Ascending aorta (tissue), 2 donors: ENCODE results near the gene STT3B. TPM values are rescaled to one million over a fixed set of nuclear protein-coding genes. Genes with fewer than 3 reads are reported as not detected.

Source experiments
- DNase-seq, 2 donors: peaks; one replicate each; pipeline ENCODE4 v3.0.0-alpha.2; 2019; ENCODE audit warnings: low spot score in 2 of 2
- H3K27ac ChIP-seq, 2 donors: fragments of 200-600 bp; sonication (generic); one replicate each; pipeline ENCODE4 v1.5.1; 2016 to 2017; ENCODE audit warnings: mild to moderate bottlenecking in 1 of 2
- H3K27me3 ChIP-seq: fragments of 200-600 bp; sonication (generic); one replicate; pipeline ENCODE4 v1.5.1; 2017
- H3K36me3 ChIP-seq, 2 donors: fragments of 200-600 bp; sonication (generic); one replicate each; pipeline ENCODE4 v1.5.1; 2016
- H3K4me1 ChIP-seq, 2 donors: fragments of 200-600 bp; sonication (generic); one replicate each; pipeline ENCODE4 v1.5.1; 2016 to 2017; ENCODE audit warnings: mild to moderate bottlenecking in 1 of 2
- H3K4me3 ChIP-seq, 2 donors: fragments of 200-600 bp; sonication (generic); one replicate each; pipeline ENCODE4 v1.5.1; 2016 to 2017; ENCODE audit warnings: mild to moderate bottlenecking in 1 of 2
- H3K9me3 ChIP-seq, 2 donors: fragments of 200-600 bp; sonication (generic); one replicate each; pipeline ENCODE4 v1.5.1; 2016
- CTCF ChIP-seq, 3 experiments: fragments of 200-600 bp in 2 of 3; fragments of 450-650 bp in 1 of 3; sonication (generic) in 2 of 3; IDR thresholded peaks; one replicate each; pipeline ENCODE4 v1.5.1; 2016 to 2019; ENCODE audit warnings: antibody characterized with exemption in 3 of 3, mild to moderate bottlenecking in 1 of 3, moderate library complexity in 1 of 3
- intact Hi-C: fragments of 100-400 bp; cut with DNase I; formaldehyde crosslinking; loops from one replicate; pipeline ENCODE4 v1.15.1; 2023
- total RNA-seq: library from RNA; depleted of rRNA; stranded (reverse); fragments of >200 nt; gene quantifications from one replicate; pipeline ENCODE4 v1.1.0, GENCODE V29; 2016

Gene STT3B
- total RNA-seq, 1 donor from 2014 or later = 79.5 TPM

GRCh38 chr3:31659246-31659645 is 126.5 kb downstream of the STT3B start:
- Histone ChIP-seq H3K9me3 (peaks cover 4 to 42% of the 10 kb centered on the region in 2 donors), H3K4me3 (no peak overlapping the region), H3K27ac (no peak overlapping the region), H3K36me3 (peaks cover 5 to 6% of the 10 kb centered on the region in 2 donors), H3K4me1 (no peaks in the 10 kb centered on the region), H3K27me3 (no peaks in the 10 kb centered on the region)
- intact Hi-C loops = no loop called here
- no peak for TF ChIP-seq CTCF (IDR thresholded peaks at IDR 0.05)
- no peak for DNase-seq

- Histone ChIP-seq H3K4me1 (no peaks in the 10 kb centered on the region), H3K27ac (no peak overlapping the region), H3K9me3 (peaks cover 4 to 21% of the 10 kb centered on the region in 2 donors), H3K4me3 (no peak overlapping the region), H3K27me3 (no peaks in the 10 kb centered on the region), H3K36me3 (peaks cover 5% of the 10 kb centered on the region in 2 donors)
- no peak for TF ChIP-seq CTCF (IDR thresholded peaks at IDR 0.05)
- DNase-seq = no peak
- intact Hi-C loops = no loop called here
Measured at GRCh38 chr3:31661286-31661685, 128.6 kb downstream of the STT3B start.

GRCh38 chr3:31661993-31662670 is 129.4 kb downstream of the STT3B start:
- DNase-seq = no peak
- no peak for TF ChIP-seq CTCF (IDR thresholded peaks at IDR 0.05)
- intact Hi-C loops = no loop called here

DNA sequence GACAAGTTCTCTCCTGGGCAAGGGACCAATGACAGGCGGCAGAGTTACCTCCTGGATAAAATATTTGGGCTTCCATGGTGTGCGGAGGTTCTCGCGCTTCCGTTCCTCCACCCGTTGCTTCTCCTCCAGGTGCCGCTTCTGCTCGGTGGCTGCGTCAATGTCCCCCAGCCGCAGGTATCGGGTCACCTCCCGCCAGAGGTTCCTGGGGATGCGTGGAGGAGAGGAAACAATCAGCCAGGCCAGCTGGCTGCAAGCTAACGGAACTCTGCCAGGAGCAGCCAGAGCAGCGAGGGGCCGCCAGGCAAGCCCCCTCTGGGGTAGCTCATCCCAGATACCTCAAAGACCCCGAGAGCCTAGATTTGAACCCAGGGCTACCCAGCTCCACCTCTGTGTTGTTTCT is 131.3 kb downstream of the STT3B start:
- Histone ChIP-seq H3K36me3 (peaks cover 5 to 18% of the 10 kb centered on the region in 2 donors), H3K27ac (no peak overlapping the region), H3K9me3 (no peaks in the 10 kb centered on the region), H3K4me1 (no peaks in the 10 kb centered on the region), H3K27me3 (no peaks in the 10 kb centered on the region), H3K4me3 (no peak overlapping the region)
- TF ChIP-seq CTCF (IDR thresholded peaks at IDR 0.05) = no peak
- intact Hi-C loops = no loop called here
- DNase-seq = no peak

More at GRCh38 chr3:31661993-31662670, 129.4 kb downstream of the STT3B start:
- Histone ChIP-seq H3K9me3 (peaks cover 3 to 13% of the 10 kb centered on the region in 2 donors), H3K36me3 (peaks cover 2 to 5% of the 10 kb centered on the region in 2 donors), H3K4me3 (no peak overlapping the region), H3K4me1 (no peaks in the 10 kb centered on the region), H3K27me3 (no peaks in the 10 kb centered on the region), H3K27ac (no peak overlapping the region)

DNA sequence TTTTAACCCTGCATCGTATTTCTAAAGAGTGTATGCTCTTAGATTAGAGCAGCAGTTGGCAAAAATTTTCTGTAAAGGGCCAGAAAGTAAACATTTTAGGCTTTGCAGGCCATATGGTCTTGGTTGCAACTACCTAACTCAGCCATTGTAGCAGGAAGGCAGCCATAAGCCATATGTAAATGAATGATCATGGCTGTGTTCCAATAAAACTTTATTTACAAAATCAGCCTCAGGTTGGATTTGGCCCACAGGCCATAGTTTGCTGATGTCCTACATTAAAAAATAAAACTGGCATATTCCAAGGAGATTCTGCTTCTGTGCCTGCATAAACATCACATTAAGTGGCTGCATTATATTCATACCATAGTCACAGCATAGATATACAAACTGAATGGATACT is 134.9 kb downstream of the STT3B start:
- Histone ChIP-seq H3K27me3 (no peaks in the 10 kb centered on the region), H3K36me3 (peaks cover 2 to 24% of the 10 kb centered on the region in 2 donors), H3K27ac (no peak overlapping the region), H3K9me3 (no peaks in the 10 kb centered on the region), H3K4me3 (no peak overlapping the region), H3K4me1 (no peaks in the 10 kb centered on the region)
- no peak for TF ChIP-seq CTCF (IDR thresholded peaks at IDR 0.05)
- intact Hi-C loops = no loop called here
- no peak for DNase-seq
